A673 (cell line): ENCODE measurements around the gene DUSP18.

Experiments
- CTCF ChIP-seq: fragments of 300-800, 200-600 bp; sonication (generic); conservative IDR thresholded peaks from 2 replicates; pipeline ENCODE4 v1.5.1; 2017; ENCODE audit warnings: low read depth, mild to moderate bottlenecking, antibody characterized with exemption, low read length, moderate library complexity, mixed read lengths
- EZH2 ChIP-seq: fragments of 200-600 bp; sonication (generic); IDR thresholded peaks from 2 replicates; pipeline ENCODE4 v1.6.1; 2017; ENCODE audit warnings: borderline replicate concordance, low read depth, mild to moderate bottlenecking, mixed read lengths, antibody characterized with exemption, low read length; ENCODE audit not compliant: poor library complexity, severe bottlenecking

DNA sequence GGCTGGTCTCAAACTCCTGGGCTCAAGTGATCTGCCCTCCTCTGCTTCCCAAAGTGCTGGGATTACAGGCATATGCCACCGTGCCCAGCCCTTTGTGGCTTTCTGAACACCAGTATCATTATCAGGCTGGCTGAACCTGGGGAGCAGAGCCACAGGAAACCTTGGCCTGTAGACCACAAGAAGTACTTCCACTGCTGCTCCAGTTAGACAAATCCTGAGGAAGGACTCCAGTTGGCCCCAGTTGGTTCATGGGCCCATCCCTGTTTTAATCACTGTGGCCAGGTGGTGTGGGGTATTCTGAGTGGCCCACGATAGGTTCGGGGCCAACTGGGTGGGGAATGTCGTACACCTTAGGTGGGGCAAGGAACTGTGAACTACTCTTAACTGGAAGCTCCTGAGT, 5.5 kb upstream of the DUSP18 start:
- no peak for TF ChIP-seq EZH2
- no peak for TF ChIP-seq CTCF
